Colon (tissue), 2 donors: Measurements from ENCODE around the gene UBTF.
"Not testable (repeated sequence)": the region's sequence is repeated elsewhere in the genome, so short reads cannot be mapped to it uniquely, and the experiment has no call there.

ENCODE experiments used
- FAIRE-seq: peaks from 2 replicates; lab custom pipeline; 2012; peaks lifted over from hg19 to GRCh38; lab: Jason Lieb, UNC
- donor health status: control.
- donor health status: control.

The UBTF gene

DNA sequence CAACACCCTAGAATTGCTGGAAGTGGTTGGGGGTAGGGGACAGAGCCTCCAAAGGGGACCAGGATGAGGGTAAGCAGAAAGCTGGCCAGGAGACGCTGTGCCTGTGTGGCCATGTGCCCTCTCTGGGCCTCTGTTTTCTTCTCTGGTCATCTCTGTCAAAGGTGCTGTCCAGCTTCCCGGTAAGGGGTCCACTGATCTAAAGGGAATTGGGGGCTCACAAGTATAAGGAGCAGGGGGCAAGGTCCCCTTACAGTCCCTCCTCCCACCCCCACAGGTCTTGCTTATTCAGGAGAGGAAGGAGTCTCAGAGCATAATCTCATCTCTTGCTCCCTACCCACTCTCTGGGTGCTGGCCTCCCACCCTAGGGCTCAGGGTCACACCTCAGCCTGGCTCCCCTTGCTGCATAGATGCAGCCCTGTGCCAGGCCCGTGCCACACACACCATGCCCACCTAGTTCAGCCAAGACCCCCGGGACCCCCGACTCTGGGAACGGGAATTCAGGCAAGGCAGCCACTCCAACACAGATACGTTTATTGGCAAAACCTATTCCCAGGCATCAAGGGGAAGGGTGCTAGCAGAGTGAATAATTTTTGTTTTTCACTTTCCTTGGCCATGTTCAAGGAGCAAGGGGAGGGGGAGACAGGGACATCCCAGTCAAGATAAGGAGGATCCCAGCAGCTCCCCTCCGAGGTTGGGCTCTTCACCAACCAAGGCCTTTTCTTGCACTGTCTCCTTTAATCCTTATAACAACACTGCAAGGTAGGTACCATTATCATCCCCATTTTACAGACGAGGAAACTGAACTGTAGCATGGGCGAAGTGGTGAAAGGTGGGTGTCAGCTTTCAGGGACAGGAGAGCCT is 28.6 kb upstream of the UBTF start:
- no peak for FAIRE-seq

DNA sequence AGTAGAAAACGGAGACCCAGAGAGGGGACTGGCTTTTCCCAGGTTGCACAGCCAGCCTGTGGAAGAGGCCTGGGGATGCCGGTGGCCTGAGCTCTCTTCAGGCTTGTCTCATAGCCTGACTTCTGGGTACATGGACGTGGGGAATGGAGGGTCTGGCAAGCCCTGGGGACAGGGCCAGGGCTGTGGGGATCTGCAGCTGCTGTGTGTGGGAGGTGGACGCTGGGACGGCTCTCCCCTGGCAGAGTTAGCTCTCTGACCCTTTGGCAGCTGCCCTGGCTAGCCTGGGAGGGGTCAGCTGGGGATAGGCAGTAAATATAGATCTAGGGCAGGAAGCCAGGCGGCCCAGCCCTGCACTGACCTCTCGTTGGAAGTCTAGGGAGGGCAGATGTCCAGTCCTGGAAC is 28.0 kb upstream of the UBTF start:
- FAIRE-seq = no peak

DNA sequence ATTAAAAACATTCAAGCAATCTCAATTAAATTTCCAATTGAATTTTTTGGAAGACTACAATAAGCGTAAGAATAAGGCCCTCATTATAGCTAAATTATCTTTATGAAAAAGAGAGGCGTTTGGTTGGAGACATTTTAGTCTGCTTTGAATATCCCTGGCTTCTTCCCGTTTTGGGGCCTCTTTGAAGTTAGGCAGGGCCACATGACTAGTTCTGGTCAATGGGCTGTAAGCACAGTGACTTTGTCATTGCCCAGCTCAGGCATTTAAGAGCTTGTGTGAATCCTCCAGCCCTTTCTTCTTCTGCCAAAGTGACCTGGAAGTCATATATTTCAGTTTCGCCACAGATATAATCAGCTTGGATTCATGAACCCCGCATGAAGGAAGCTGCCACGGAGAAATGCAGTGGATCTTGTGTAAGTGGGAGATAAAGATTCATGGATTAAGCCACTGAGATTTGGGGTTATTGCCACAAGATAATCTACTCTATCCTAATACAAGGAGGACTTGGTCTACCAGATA is 21.7 kb upstream of the UBTF start:
- no peak for FAIRE-seq

GRCh38 chr17:44237886-44238285 is 18.4 kb upstream of the UBTF start:
- FAIRE-seq = not testable (repeated sequence)

DNA sequence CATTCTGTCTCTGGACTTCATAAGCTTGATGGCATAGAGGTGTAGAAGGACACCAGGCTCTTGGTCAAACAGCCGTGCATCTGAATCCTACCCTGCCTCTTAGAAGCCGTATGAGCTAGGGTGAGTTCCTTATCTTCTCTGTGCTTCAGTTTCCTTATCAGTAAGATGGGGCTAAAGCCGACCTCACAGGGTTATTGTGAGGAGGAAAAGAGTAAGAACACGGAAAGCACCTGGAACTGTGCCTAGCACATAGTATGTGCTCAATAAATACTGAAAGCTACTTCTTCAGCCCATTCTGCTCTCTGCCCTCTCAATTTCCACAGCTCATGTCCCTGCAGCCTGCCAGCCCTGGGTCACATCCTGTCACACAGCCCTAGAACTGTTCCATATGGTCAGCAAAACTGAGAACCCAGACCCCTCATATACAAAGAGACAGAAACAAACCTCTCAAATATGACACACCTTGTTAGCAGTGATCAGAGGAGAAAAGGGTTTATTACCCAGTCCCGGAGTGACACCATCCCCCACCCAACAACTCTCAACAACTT is 17.0 kb upstream of the UBTF start:
- FAIRE-seq = no peak

GRCh38 chr17:44235583-44235936 is 16.1 kb upstream of the UBTF start:
- FAIRE-seq = no peak

DNA sequence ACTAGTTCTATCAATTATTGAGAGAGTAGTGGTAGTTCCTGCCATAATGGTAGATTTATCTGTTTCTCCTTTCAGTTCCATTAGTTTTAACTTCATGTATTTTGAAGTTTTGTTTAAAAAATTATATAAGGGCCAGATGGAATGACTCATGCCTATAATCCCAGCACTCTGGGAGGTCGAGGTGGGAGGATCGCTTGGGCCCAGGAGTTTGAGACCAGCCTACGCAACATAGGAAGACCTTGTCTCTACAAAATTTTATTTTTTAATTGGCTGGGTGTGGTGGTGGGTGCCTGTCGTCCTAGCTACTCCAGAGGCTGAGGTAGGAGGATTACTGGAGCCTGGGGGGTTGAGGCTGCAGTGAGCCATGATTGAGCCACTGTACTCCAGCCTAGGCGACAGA is 14.1 kb upstream of the UBTF start:
- no peak for FAIRE-seq

DNA sequence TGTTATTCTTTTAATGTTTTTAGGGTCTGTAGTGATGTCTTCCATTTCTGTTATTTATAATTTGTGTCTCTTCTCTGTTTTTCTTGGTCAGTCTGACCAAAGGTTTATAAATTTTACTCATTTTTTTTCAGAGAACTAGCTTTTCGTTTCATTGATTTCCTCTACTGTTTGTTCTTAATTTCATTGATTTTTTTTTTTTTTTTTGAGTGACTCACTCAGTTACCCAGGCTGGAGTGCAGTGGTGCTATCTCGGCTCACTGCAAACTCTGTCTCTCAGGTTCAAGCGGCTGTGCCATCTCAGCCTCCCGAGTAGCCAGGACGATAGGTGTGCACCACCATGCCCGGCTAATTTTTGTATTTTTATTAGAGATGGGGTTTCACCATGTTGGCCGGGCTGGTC is 12.6 kb upstream of the UBTF start:
- no peak for FAIRE-seq

DNA sequence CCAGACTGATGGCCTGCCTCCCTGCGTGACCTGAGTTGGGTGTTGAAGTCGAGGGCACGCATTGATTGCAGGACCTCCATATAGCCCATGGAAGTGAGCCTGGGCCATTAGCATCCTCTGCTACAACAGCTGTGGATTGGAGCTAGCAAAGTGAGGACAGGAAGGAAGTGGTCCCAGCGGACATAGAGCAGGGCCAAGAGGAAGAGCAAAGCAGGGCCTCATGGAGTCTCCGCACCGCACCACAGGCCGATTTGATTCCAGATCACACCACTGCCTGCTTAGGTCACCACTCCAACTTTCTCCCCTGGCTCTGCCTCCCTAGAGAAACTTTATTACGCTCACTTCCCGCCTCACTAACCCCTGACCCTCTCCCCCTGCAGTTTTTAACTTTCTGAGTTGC is 10.7 kb upstream of the UBTF start:
- FAIRE-seq = no peak

DNA sequence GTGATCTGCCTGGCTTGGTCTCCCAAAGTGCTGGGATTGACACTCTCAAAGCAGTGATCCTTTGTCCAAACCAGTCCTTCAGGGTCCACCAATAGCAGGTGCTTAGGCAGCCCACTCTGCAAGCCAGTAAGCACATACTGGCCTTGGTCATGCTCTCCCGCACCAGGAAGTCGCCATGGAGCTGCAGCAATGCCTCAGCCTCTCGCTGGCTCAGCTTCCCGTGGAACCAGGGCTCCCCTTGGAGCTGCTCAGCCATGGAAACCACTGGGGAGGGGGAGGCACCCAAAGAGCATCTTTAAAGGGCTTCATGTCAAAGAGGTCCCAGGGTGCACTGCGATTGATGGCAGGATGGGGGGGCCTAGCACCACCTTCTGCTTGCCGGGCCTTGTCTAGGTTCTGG is 9.6 kb upstream of the UBTF start:
- no peak for FAIRE-seq

DNA sequence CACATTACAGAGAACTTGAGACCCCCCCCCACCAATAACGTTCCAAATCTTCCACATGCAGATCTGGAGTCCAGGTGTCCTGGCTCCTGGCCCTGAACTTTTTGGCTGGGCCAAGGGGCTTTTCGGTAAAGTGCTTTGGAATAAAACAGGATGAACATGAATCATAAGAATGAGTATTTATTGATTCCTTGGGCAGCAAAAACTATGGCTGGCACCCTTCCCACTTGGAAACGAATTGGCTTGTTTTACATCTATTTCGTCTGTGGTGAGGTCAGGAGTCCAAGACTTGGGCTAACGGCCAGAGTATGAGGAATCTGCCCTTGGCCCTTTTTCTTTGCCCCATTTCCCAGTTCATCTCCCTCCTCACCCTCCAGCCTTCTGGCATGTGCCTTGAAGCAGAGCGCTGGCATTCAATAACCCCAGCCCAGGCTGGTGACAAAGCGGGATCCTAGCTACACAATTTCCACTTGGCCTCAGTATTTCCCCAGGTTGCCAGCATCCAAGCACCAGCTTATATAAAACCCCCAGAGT is 4.1 kb upstream of the UBTF start:
- FAIRE-seq = no peak

- FAIRE-seq = no peak
Measured at GRCh38 chr17:44222112-44222869, 2.8 kb upstream of the UBTF start.

DNA sequence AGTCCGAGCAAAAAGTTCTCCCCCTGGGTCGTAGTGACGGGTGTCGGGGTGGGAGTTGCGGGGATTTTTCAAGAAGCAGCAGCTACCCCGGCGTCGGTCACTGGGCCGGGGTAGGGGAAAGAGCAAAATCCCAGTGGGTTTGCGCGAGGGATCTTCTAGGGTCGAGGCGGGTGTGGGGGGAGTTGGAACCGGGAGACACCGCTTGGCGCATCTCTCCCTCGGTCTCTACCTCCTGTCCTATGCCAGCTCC is 2.3 kb upstream of the UBTF start:
- no peak for FAIRE-seq

GRCh38 chr17:44221084-44221861 is 1.8 kb upstream of the UBTF start:
- no peak for FAIRE-seq

DNA sequence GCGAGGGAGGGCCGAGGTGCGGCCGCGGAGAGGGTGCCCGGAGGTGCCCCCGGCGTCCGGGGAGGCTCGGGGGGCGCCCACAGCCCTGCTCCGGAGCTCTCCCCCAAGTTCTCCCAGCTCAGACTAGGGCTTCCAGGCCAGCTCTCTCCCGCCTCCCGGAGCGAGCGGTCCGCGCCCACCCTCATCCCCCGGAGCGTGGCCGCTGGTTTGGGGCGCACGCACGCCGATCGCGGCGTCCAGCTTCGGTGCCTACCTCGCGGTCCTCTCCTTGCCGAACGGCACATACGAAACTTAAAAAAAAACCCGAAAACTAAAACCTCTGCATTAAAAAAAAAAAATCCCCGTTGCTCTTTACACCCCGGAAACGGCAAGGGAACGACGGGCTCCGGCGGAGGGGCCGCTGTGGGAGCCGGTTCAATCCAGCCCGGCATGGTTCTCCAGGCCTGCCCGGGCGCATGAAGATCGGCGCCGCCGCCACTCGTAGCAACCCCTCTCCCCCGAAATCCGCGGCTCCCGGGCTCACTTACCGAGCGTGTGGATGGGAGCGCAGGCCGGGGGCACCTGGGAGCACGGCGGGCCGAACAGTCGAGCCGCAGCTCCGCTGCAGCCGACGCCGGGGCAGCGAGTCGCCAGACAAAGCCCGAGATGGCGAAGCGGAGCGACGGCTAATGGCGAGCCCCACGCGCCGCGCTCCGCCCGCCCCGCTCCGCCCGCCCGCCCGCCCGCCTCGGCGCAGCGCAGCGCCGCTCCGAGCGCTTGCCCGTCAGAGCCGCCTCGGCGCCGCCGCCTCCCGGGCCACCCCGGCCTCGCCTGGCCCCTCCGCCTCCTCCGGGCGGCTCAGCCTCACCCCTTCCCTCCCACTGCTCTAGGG is 973 bp upstream of the UBTF start:
- FAIRE-seq = no peak

DNA sequence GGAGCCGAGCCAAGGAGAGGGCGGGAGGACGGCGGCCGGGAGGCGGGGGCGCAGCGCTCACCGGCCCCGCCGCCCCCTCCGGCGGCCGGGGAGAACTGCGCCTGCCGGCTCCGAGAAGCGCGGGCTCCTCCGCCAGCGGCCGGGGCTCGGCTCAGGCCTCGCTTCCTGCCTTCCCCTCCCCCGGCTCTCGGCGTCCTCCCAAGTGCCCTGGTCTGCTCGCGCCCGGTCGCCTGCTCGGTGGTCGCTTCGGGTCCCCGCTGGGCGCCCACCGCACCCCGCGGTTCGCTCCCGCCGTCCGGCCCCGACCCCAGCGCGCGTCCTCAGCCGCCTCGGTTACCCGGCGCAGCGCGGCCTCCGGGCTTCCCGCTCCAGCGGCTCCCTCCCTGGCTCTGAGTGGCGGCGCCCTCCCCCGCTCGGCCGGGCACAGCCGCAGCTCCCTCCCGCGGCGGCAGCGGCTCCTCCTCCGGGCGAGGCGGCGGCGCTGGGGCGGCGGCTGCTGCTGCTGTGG is 313 bp downstream of the UBTF start:
- no peak for FAIRE-seq

DNA sequence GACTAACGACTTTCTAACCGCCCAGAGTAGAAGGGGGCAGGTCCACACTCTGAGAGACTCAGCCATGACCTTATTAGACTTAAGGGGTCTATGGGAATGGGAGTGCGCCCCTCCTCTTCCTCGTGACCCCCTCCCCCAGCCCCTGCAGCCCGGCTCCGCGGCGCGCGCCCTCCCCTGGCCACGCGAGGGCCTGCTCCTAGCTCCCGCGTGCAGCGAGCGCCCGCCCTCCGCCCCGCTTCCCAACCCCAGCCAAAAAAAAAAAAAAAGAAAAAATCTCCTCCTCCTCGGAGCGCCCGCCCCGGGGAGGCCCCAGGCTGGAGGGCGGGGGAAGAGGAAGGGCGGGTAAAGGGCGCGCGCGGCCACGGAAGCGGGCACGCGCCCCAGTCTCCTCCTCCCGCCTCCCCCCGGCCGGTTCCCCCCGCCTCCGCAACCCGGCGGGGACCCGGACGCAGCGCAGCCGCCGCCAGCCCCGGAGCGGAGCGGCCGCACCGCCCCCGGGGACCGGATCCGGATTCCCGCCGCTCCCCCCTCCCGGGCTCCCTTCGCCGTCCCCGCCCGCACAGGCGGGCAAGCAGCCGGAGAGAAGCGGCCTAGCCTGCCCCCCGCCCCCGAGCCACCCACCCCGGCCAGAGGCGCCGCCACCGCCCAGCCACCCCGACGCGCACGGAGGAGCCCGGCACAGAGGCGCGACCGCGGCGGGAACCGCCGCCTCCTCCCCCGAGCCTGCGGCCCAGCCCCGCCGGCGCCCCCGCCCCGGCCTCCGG is 949 bp downstream of the UBTF start:
- FAIRE-seq = no peak

DNA sequence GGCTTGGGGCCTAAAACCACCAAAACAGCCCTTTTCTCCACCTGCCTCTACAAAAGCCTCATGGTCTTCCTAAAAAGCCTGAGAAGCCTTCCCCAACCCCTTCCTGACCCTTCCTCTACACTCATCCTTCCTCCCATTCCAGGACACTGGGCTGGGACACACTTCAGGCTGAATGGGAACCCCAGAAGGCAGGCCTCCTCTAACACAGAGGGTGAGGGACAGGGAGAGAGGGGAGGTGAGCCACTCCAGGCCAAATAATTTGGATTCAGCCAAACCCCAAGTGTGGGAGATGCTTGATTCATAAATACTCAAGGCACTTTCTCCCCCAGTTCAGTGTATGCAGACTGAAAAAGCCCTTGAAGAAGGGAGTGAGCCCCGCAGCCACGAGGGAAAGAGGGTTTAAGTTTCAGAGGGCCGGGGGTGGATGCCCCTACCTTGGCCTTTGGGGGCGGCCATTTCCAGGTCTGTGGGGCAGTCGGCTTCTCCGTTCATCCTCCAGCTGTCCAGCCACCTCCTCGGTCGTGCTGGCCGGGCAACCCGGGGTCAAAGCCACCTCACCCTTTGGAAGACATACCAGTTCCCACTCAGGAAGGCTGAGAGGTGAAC is 1.6 kb downstream of the UBTF start:
- FAIRE-seq = no peak

GRCh38 chr17:44216694-44217093 is 2.8 kb downstream of the UBTF start:
- no peak for FAIRE-seq

DNA sequence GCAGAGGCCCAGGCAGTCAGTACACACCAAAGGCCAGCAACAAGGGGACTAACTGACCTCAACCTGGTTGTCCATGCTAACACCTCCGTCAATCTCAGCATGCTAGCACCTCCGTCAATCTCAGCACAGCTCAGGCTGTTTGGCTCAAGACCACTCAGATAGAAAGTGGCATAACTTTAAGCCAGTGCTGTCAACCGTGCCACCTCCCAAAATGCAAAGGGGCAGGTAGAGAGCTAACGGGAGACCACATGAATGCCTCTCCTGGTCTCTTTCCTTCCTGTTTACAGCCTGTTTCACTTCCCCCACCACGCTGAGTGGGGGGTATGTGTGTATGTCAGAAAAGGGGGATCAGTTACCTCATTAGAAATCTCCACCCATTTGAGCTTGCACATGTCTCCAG is 3.3 kb downstream of the UBTF start:
- no peak for FAIRE-seq
